SK-N-SH treated with all-trans-retinoic acid at 6 μM for 48 hours (cell line): Measurements from ENCODE around the gene SREK1.

Experiments
- ATAC-seq: fragments of 200-7000 bp; cut with Tn5 transposase; 3 replicates; pipeline ENCODE4 v1.9.1; 2020; ENCODE audit warnings: mild to moderate bottlenecking, moderate library complexity
- BACH2 ChIP-seq: fragments of 250-450 bp; sonication (Bioruptor Pico); IDR thresholded peaks from 2 replicates; pipeline ENCODE4 v1.9.0; 2021; ENCODE audit warnings: mild to moderate bottlenecking, borderline replicate concordance
- CSDC2 ChIP-seq: fragments of 250-450 bp; sonication (Bioruptor Pico); IDR thresholded peaks from 2 replicates; pipeline ENCODE4 v1.5.0; 2020; ENCODE audit warnings: mild to moderate bottlenecking, moderate library complexity
- GLIS3 ChIP-seq: fragments of 250-450 bp; sonication (Bioruptor Pico); IDR thresholded peaks from 2 replicates; pipeline ENCODE4 v1.5.0; 2020; ENCODE audit warnings: mild to moderate bottlenecking, moderate library complexity
- OSR1 ChIP-seq: fragments of 250-450 bp; sonication (Bioruptor Pico); IDR thresholded peaks from 2 replicates; pipeline ENCODE4 v1.8.0; 2022; ENCODE audit warnings: moderate library complexity, mild to moderate bottlenecking, inconsistent platforms
- PPARA ChIP-seq: fragments of 250-450 bp; sonication (Bioruptor Pico); IDR thresholded peaks from 2 replicates; pipeline ENCODE4 v1.5.0; 2020; ENCODE audit warnings: mild to moderate bottlenecking, borderline replicate concordance
- SNAI2 ChIP-seq: fragments of 250-450 bp; sonication (Bioruptor Pico); IDR thresholded peaks from 2 replicates; pipeline ENCODE4 v1.5.0; 2020; ENCODE audit warnings: mild to moderate bottlenecking, moderate library complexity
- TCF4 ChIP-seq: fragments of 250-450 bp; sonication (Bioruptor Pico); IDR thresholded peaks from 2 replicates; pipeline ENCODE4 v1.8.0; 2021; ENCODE audit warnings: mild to moderate bottlenecking, moderate library complexity, borderline replicate concordance
- TOX ChIP-seq: fragments of 250-450 bp; sonication (Bioruptor Pico); IDR thresholded peaks from 2 replicates; pipeline ENCODE4 v1.8.0; 2021; ENCODE audit warnings: mild to moderate bottlenecking, moderate library complexity, borderline replicate concordance
- ZFP30 ChIP-seq: fragments of 450-650 bp; formaldehyde crosslinking; IDR thresholded peaks from 2 replicates; pipeline ENCODE4 v1.5.0; 2022; ENCODE audit warnings: mild to moderate bottlenecking, moderate library complexity
- ZNF70 ChIP-seq: fragments of 450-650 bp; formaldehyde crosslinking; IDR thresholded peaks from 2 replicates; pipeline ENCODE4 v1.5.0; 2020; ENCODE audit warnings: mild to moderate bottlenecking, moderate library complexity
- ZNF8 ChIP-seq: fragments of 450-650 bp; formaldehyde crosslinking; IDR thresholded peaks from 2 replicates; pipeline ENCODE4 v1.5.0; 2020; ENCODE audit warnings: mild to moderate bottlenecking, moderate library complexity
- TF ChIP-seq, protein P1 (sequence below): fragments of 250-450 bp; sonication (Bioruptor Pico); IDR thresholded peaks from 2 replicates; pipeline ENCODE4 v1.8.0; 2020; ENCODE audit warnings: mild to moderate bottlenecking, moderate library complexity, borderline replicate concordance
- TF ChIP-seq, protein P2 (sequence below): fragments of 250-450 bp; sonication (Bioruptor Pico); IDR thresholded peaks from 2 replicates; pipeline ENCODE4 v1.8.0; 2021; ENCODE audit warnings: low read depth, mild to moderate bottlenecking, moderate library complexity, borderline replicate concordance
- TF ChIP-seq, protein P3 (sequence below): fragments of 250-450 bp; sonication (Bioruptor Pico); IDR thresholded peaks from 2 replicates; pipeline ENCODE4 v1.5.1; 2020; ENCODE audit warnings: low read depth, mild to moderate bottlenecking, moderate library complexity
- TF ChIP-seq, protein P4 (sequence below): fragments of 250-450 bp; sonication (Bioruptor Pico); IDR thresholded peaks from 2 replicates; pipeline ENCODE4 v1.5.0; 2020; ENCODE audit warnings: mild to moderate bottlenecking, moderate library complexity

The SREK1 gene

DNA sequence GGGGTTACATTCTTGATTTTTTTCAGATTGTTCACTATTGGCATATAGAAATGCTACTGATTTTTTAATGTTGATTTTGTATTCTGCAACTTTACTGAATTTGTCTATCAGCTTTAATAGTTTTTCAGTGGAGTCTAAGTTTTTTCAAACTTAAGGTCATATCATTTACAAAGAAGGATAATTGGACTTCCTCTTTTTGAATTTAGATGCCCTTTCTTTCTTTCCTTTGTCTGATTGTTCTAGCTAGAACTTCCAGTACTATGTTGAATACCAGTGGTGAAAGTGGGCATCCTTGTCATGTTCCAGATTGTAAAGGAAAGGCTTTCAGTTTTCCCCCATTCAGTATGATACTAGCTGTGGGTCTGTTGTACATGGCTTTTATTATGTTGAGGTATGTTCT lies 49.3 kb downstream of the SREK1 start:
- TF ChIP-seq ZNF8 (no peak), TOX (CRISPR knock-in tag) (no peak), CSDC2 (CRISPR knock-in tag) (no peak), ZNF70 (CRISPR knock-in tag) (no peak), PPARA (CRISPR knock-in tag) (no peak), SNAI2 (CRISPR knock-in tag) (no peak), OSR1 (CRISPR knock-in tag) (no peak), BACH2 (no peak)
- TF ChIP-seq, protein P1, sequence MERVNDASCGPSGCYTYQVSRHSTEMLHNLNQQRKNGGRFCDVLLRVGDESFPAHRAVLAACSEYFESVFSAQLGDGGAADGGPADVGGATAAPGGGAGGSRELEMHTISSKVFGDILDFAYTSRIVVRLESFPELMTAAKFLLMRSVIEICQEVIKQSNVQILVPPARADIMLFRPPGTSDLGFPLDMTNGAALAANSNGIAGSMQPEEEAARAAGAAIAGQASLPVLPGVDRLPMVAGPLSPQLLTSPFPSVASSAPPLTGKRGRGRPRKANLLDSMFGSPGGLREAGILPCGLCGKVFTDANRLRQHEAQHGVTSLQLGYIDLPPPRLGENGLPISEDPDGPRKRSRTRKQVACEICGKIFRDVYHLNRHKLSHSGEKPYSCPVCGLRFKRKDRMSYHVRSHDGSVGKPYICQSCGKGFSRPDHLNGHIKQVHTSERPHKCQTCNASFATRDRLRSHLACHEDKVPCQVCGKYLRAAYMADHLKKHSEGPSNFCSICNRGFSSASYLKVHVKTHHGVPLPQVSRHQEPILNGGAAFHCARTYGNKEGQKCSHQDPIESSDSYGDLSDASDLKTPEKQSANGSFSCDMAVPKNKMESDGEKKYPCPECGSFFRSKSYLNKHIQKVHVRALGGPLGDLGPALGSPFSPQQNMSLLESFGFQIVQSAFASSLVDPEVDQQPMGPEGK, result no peak
- TF ChIP-seq, protein P2, sequence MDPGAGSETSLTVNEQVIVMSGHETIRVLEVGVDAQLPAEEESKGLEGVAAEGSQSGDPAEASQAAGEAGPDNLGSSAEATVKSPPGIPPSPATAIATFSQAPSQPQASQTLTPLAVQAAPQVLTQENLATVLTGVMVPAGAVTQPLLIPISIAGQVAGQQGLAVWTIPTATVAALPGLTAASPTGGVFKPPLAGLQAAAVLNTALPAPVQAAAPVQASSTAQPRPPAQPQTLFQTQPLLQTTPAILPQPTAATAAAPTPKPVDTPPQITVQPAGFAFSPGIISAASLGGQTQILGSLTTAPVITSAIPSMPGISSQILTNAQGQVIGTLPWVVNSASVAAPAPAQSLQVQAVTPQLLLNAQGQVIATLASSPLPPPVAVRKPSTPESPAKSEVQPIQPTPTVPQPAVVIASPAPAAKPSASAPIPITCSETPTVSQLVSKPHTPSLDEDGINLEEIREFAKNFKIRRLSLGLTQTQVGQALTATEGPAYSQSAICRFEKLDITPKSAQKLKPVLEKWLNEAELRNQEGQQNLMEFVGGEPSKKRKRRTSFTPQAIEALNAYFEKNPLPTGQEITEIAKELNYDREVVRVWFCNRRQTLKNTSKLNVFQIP, result no peak
- TF ChIP-seq, protein P3, sequence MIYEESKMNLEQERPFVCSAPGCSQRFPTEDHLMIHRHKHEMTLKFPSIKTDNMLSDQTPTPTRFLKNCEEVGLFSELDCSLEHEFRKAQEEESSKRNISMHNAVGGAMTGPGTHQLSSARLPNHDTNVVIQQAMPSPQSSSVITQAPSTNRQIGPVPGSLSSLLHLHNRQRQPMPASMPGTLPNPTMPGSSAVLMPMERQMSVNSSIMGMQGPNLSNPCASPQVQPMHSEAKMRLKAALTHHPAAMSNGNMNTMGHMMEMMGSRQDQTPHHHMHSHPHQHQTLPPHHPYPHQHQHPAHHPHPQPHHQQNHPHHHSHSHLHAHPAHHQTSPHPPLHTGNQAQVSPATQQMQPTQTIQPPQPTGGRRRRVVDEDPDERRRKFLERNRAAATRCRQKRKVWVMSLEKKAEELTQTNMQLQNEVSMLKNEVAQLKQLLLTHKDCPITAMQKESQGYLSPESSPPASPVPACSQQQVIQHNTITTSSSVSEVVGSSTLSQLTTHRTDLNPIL, result no peak
- TF ChIP-seq, protein P4, sequence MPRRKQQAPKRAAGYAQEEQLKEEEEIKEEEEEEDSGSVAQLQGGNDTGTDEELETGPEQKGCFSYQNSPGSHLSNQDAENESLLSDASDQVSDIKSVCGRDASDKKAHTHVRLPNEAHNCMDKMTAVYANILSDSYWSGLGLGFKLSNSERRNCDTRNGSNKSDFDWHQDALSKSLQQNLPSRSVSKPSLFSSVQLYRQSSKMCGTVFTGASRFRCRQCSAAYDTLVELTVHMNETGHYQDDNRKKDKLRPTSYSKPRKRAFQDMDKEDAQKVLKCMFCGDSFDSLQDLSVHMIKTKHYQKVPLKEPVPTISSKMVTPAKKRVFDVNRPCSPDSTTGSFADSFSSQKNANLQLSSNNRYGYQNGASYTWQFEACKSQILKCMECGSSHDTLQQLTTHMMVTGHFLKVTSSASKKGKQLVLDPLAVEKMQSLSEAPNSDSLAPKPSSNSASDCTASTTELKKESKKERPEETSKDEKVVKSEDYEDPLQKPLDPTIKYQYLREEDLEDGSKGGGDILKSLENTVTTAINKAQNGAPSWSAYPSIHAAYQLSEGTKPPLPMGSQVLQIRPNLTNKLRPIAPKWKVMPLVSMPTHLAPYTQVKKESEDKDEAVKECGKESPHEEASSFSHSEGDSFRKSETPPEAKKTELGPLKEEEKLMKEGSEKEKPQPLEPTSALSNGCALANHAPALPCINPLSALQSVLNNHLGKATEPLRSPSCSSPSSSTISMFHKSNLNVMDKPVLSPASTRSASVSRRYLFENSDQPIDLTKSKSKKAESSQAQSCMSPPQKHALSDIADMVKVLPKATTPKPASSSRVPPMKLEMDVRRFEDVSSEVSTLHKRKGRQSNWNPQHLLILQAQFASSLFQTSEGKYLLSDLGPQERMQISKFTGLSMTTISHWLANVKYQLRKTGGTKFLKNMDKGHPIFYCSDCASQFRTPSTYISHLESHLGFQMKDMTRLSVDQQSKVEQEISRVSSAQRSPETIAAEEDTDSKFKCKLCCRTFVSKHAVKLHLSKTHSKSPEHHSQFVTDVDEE, result no peak
- ATAC-seq, result no peak

DNA sequence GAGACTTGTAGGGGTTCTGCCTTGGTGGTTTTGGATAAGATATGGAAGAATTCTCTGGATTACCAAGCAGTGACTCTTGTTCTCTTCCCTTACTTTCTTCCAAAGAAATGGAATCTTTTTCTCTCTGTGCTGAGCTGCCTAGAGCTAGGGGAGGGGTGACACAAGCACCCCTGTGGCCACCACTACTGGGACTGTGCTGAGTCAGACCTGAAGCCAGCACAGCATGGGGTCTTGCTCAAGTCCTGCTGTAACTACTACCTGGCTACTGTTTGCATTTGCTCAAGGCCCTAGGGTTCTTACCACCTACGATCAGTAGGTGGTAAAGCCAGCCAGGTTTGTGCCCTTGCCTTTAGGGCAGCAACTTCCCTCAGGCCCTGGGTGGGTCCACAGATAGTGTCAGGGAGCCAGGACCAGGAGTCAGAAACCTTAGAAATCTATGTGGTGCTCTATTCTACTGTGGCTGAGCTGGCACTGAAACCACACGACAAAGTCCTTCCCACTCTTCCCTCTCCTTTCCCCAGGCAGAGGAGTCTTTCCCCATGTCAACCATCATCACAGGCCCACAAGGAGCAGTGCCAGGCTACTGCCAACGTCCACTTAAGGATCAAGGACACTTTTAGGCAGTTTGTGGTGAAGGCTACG lies 53.8 kb downstream of the SREK1 start:
- TF ChIP-seq TCF4 (CRISPR knock-in tag), result no peak
- TF ChIP-seq, protein P4, result no peak
- no peak for ATAC-seq

DNA sequence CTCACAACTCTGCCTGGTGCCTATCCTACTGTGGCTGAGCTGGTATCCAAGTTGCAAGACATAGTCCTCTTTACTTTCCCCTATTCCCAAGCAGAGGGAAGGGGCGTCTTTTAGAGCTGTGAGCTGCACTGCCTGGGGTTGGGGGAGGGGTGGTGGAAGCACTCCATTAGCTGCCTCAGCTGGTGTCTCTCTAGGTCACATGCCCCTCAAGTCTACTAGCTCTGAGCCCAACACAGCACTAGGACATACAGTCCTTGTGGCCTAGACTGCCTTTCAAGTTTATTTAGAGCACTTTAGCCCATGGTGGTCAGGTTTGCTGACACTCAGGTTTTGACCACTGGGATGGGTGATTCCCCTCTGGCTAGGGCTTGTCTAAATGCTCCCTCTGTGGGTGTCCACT lies 54.7 kb downstream of the SREK1 start:
- no peak for ATAC-seq
- no peak for TF ChIP-seq PPARA (CRISPR knock-in tag)
- TF ChIP-seq GLIS3, result no peak
- TF ChIP-seq ZFP30 (CRISPR knock-in tag), result no peak
- no peak for TF ChIP-seq ZNF70 (CRISPR knock-in tag)
- TF ChIP-seq CSDC2 (CRISPR knock-in tag), result no peak
- TF ChIP-seq, protein P1, result no peak
- no peak for TF ChIP-seq TCF4 (CRISPR knock-in tag)
- TF ChIP-seq, all 23 proteins: peak for 0
